HG02763 (cell line): Measurements from ENCODE around the gene KMO.

ENCODE experiments used
- ATAC-seq: cut with Tn5 transposase; IDR thresholded peaks from one replicate; pipeline ENCODE4 v1.9.1; 2021; ENCODE audit warnings: mild to moderate bottlenecking, moderate library complexity; ENCODE audit not compliant: unreplicated experiment

Gene KMO

DNA sequence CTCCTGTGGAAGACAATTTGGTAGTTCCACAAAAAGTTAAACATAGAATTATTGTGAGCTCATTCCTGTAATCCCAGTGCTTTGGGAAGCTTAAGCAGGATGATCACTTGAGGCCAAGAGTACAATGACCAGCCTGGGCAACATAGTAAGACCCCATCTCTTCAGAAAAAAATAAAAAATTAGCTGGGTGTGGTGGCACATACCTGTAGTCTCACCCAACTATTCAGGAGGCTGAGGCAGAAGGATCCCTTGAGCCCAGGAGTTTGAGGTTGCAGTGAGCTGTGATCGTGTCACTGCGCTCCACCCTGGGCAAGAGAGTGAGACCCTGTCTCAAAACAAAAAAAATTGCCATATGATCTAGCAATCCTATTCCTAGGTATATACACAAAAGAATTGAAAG lies 112.1 kb downstream of the KMO start:
- no peak for ATAC-seq

DNA sequence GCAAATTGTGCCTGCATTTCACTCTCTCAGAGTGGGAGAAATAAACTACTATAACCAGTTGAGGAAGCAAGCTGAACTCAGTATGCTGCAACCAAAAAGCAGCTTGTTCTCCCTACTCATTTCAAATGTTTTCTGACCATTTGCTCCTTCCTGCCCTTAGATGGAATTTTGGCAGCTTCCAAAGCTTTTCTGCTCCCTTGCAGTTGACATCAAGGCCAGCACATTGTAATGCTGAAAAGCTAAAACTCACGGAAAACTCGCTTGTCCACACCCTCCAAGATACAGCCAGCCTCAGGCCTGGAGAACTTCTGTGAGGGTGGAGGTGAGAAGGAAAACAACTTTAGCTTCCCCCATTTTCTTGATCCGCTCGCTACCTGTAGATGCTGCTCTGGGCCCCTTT lies 113.0 kb downstream of the KMO start:
- no peak for ATAC-seq
